ENCODE measurements around the gene PBX3. TPM values are rescaled to one million over a fixed set of nuclear protein-coding genes. Genes with fewer than 3 reads are reported as not detected.

PBX3 gene
- total and polyA plus RNA-seq, 4 donors: 7.3 to 18.9 (median 11.1) TPM

DNA sequence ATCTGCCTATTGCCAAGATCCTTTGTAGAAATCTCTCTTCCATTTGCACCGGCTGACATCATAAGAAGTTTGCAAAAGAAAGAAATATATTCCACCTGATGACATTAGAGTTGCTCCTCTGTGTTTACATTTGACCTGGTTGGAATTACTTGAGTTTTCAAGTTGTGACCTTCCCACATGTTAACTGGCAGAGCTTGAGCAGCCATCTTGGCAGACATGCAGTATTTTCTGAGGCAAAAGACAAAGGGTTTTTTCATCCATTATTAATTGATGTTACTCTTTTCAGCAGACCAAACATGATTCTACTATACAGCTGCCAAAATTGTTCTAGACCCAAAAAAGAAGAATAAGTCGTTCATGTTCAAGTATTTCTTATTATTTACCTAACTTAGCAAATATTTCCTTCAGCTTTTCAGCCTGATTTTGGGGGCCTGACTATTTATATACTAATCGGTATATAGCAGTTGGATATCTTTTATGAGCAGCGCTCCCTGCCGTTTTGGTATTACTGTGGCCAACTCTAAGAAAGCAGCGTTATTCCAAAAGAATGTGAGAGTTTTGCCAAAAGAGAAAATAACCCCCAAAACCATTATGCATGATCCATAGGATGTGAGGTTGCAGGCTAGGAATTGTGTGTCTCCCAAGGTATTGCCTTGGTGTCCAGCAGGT, 212.9 kb downstream of the PBX3 start:
- WGBS: 94% methylated on average over 6 of the region's 6 CpGs
- H3K36me3 ChIP-seq (ENCODE audit: control insufficient read depth in 4 of 4, insufficient read depth in 3 of 4, low read depth in 1 of 4, low read length in 3 of 4): peaks cover 2 to 13% (median 5%) of the 10 kb centered on the region in 4 donors

DNA sequence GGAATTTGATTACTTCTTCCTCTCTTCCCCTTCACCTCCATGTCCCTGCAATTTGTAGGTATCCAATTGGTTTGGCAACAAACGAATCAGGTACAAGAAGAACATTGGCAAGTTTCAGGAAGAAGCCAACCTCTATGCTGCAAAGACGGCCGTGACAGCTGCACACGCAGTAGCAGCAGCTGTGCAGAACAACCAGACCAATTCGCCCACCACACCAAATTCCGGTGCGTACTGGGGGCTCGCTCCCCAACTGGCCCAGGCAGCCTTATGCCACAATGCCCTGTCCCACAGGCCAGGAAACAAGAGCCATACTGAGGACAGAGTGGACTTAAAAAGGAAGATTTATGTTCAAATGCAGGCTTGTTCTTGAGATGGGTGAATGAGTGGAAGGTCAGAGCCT, 213.5 kb downstream of the PBX3 start:
- no peak for DNase-seq (ENCODE audit: low spot score)
- Histone ChIP-seq H3K9me3 (ENCODE audit: control insufficient read depth in 4 of 4, low read length in 3 of 4) (no peaks in the 10 kb centered on the region), H3K36me3 (ENCODE audit: control insufficient read depth in 4 of 4, insufficient read depth in 3 of 4, low read depth in 1 of 4, low read length in 3 of 4) (peaks cover 2 to 17% (median 8%) of the 10 kb centered on the region in 4 donors), H3K9ac (ENCODE audit: low read depth in 1 of 2, low read length in 2 of 2) (no peak overlapping the region), H3K27ac (ENCODE audit: low read depth in 1 of 2, low read length in 2 of 2) (no peak overlapping the region), H3K4me3 (ENCODE audit: low read depth in 1 of 3, low read length in 3 of 3) (no peak overlapping the region), H3K4me1 (ENCODE audit: control insufficient read depth in 4 of 4, insufficient read depth in 4 of 4, low read length in 3 of 4) (peaks cover 0 to 3% (median 0%) of the 10 kb centered on the region in 4 donors), H3K27me3 (ENCODE audit: control insufficient read depth in 4 of 4, insufficient read depth in 4 of 4, low read length in 3 of 4) (no peaks in the 10 kb centered on the region)
- WGBS: 95% methylated on average over 8 of the region's 8 CpGs
- TF ChIP-seq YY1 (IDR thresholded peaks at IDR 0.05) (no peak), HNF4G (IDR thresholded peaks at IDR 0.05) (no peak), NR2F2 (IDR thresholded peaks at IDR 0.05) (no peak), EGR1 (IDR thresholded peaks at IDR 0.05; ENCODE audit: low read depth in 2 of 2) (no peak), RXRA (IDR thresholded peaks at IDR 0.05) (no peak), HNF4A (conservative IDR thresholded peaks at IDR 0.05) (no peak)
- TF ChIP-seq, protein P1, sequence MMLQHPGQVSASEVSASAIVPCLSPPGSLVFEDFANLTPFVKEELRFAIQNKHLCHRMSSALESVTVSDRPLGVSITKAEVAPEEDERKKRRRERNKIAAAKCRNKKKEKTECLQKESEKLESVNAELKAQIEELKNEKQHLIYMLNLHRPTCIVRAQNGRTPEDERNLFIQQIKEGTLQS (IDR thresholded peaks at IDR 0.05): no peak
- TF ChIP-seq, protein P2, sequence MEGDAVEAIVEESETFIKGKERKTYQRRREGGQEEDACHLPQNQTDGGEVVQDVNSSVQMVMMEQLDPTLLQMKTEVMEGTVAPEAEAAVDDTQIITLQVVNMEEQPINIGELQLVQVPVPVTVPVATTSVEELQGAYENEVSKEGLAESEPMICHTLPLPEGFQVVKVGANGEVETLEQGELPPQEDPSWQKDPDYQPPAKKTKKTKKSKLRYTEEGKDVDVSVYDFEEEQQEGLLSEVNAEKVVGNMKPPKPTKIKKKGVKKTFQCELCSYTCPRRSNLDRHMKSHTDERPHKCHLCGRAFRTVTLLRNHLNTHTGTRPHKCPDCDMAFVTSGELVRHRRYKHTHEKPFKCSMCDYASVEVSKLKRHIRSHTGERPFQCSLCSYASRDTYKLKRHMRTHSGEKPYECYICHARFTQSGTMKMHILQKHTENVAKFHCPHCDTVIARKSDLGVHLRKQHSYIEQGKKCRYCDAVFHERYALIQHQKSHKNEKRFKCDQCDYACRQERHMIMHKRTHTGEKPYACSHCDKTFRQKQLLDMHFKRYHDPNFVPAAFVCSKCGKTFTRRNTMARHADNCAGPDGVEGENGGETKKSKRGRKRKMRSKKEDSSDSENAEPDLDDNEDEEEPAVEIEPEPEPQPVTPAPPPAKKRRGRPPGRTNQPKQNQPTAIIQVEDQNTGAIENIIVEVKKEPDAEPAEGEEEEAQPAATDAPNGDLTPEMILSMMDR (IDR thresholded peaks at IDR 0.05; ENCODE audit: low read depth, low read length, missing input control): no peak

More for the DNA sequence above, 212.9 kb downstream of the PBX3 start:
- Histone ChIP-seq H3K4me3 (ENCODE audit: low read depth in 1 of 3, low read length in 3 of 3) (no peak overlapping the region), H3K9ac (ENCODE audit: low read depth in 1 of 2, low read length in 2 of 2) (no peak overlapping the region), H3K27ac (ENCODE audit: low read depth in 1 of 2, low read length in 2 of 2) (no peak overlapping the region), H3K9me3 (ENCODE audit: control insufficient read depth in 4 of 4, low read length in 3 of 4) (no peaks in the 10 kb centered on the region), H3K27me3 (ENCODE audit: control insufficient read depth in 4 of 4, insufficient read depth in 4 of 4, low read length in 3 of 4) (no peaks in the 10 kb centered on the region), H3K4me1 (ENCODE audit: control insufficient read depth in 4 of 4, insufficient read depth in 4 of 4, low read length in 3 of 4) (peaks cover 0 to 8% (median 1%) of the 10 kb centered on the region in 4 donors)
- DNase-seq (ENCODE audit: low spot score): no peak
- no peak for TF ChIP-seq RXRA (IDR thresholded peaks at IDR 0.05)
- TF ChIP-seq, protein P3, sequence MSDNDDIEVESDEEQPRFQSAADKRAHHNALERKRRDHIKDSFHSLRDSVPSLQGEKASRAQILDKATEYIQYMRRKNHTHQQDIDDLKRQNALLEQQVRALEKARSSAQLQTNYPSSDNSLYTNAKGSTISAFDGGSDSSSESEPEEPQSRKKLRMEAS (IDR thresholded peaks at IDR 0.05): no peak
- no peak for TF ChIP-seq JUND (IDR thresholded peaks at IDR 0.05)
- TF ChIP-seq, protein P1 (IDR thresholded peaks at IDR 0.05): no peak
- no peak for TF ChIP-seq RAD21 (IDR thresholded peaks at IDR 0.05)
- no peak for TF ChIP-seq TAF1 (conservative IDR thresholded peaks at IDR 0.05)
- TF ChIP-seq, protein P4, sequence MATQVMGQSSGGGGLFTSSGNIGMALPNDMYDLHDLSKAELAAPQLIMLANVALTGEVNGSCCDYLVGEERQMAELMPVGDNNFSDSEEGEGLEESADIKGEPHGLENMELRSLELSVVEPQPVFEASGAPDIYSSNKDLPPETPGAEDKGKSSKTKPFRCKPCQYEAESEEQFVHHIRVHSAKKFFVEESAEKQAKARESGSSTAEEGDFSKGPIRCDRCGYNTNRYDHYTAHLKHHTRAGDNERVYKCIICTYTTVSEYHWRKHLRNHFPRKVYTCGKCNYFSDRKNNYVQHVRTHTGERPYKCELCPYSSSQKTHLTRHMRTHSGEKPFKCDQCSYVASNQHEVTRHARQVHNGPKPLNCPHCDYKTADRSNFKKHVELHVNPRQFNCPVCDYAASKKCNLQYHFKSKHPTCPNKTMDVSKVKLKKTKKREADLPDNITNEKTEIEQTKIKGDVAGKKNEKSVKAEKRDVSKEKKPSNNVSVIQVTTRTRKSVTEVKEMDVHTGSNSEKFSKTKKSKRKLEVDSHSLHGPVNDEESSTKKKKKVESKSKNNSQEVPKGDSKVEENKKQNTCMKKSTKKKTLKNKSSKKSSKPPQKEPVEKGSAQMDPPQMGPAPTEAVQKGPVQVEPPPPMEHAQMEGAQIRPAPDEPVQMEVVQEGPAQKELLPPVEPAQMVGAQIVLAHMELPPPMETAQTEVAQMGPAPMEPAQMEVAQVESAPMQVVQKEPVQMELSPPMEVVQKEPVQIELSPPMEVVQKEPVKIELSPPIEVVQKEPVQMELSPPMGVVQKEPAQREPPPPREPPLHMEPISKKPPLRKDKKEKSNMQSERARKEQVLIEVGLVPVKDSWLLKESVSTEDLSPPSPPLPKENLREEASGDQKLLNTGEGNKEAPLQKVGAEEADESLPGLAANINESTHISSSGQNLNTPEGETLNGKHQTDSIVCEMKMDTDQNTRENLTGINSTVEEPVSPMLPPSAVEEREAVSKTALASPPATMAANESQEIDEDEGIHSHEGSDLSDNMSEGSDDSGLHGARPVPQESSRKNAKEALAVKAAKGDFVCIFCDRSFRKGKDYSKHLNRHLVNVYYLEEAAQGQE (IDR thresholded peaks at IDR 0.05): no peak
- TF ChIP-seq FOXA2 (IDR thresholded peaks at IDR 0.05): no peak
- TF ChIP-seq FOXA1 (IDR thresholded peaks at IDR 0.05): no peak
- no peak for TF ChIP-seq GABPA (IDR thresholded peaks at IDR 0.05 in 1 of 2, conservative IDR thresholded peaks at IDR 0.05 in 1 of 2)
- TF ChIP-seq SP1 (IDR thresholded peaks at IDR 0.05): no peak
- no peak for TF ChIP-seq NR2F2 (IDR thresholded peaks at IDR 0.05)
